ENCODE data around the gene NEURL1.

NEURL1 gene

GRCh38 chr10:103493362-103493915, at the start of gene NEURL1:
Gene NEURL1 (plus strand): TSS chr10:103493705. CDS start chr10:103494388, 683 bp downstream.
- TF ChIP-seq CTCF (IDR thresholded peaks at IDR 0.05; ENCODE audit: low read depth, low read length, missing control alignments): no peak
- Histone ChIP-seq H3K4me3 (ENCODE audit: low read depth, low read length) (peak within 1 kb of the TSS; percentile 32), H3K27me3 (replicated peaks) (peaks cover 53% of the 10 kb centered on the region), H3K36me3 (replicated peaks) (no peaks in the 10 kb centered on the region), H3K27ac (no peak within 1 kb of the TSS)
- in situ Hi-C loops (cut with HindIII; ENCODE audit: low pct_ligation_motif_present, low sequenced_read_pairs): loop anchor here (5.0 kb wide), 1 partner anchor 41 kb away; the partner anchor contains the start of gene CALHM2
- DNase-seq: no peak

- in situ Hi-C loops (cut with HindIII; ENCODE audit: low pct_ligation_motif_present, low sequenced_read_pairs): no loop called here
- no peak overlapping the region for H3K27ac ChIP-seq
- TF ChIP-seq CTCF (IDR thresholded peaks at IDR 0.05; ENCODE audit: low read depth, low read length, missing control alignments): no peak
- no peaks in the 10 kb centered on the region for H3K27me3 ChIP-seq (replicated peaks)
- no peak for DNase-seq
- H3K4me3 ChIP-seq (ENCODE audit: low read depth, low read length): no peak overlapping the region
- peaks cover 83% of the 10 kb centered on the region for H3K36me3 ChIP-seq (replicated peaks)
These were observed 49.0 kb upstream of the NEURL1 start for GRCh38 chr10:103444478-103444877.

GRCh38 chr10:103445366-103445765, 48.1 kb upstream of the NEURL1 start:
- Histone ChIP-seq H3K36me3 (replicated peaks) (peaks cover 78% of the 10 kb centered on the region), H3K4me3 (ENCODE audit: low read depth, low read length) (no peak overlapping the region), H3K27ac (no peak overlapping the region), H3K27me3 (replicated peaks) (no peaks in the 10 kb centered on the region)
- in situ Hi-C loops (cut with HindIII; ENCODE audit: low pct_ligation_motif_present, low sequenced_read_pairs): no loop called here
- no peak for TF ChIP-seq CTCF (IDR thresholded peaks at IDR 0.05; ENCODE audit: low read depth, low read length, missing control alignments)
- no peak for DNase-seq

GRCh38 chr10:103445767-103446567, 47.5 kb upstream of the NEURL1 start:
- Histone ChIP-seq H3K36me3 (replicated peaks) (peaks cover 72% of the 10 kb centered on the region), H3K4me3 (ENCODE audit: low read depth, low read length) (no peak overlapping the region), H3K27ac (no peak overlapping the region), H3K27me3 (replicated peaks) (no peaks in the 10 kb centered on the region)
- in situ Hi-C loops (cut with HindIII; ENCODE audit: low pct_ligation_motif_present, low sequenced_read_pairs): no loop called here
- TF ChIP-seq CTCF (IDR thresholded peaks at IDR 0.05; ENCODE audit: low read depth, low read length, missing control alignments): no peak
- no peak for DNase-seq

GRCh38 chr10:103447187-103447586, 46.3 kb upstream of the NEURL1 start:
- no peaks in the 10 kb centered on the region for H3K27me3 ChIP-seq (replicated peaks)
- no peak for TF ChIP-seq CTCF (IDR thresholded peaks at IDR 0.05; ENCODE audit: low read depth, low read length, missing control alignments)
- no peak overlapping the region for H3K27ac ChIP-seq
- no peak overlapping the region for H3K4me3 ChIP-seq (ENCODE audit: low read depth, low read length)
- H3K36me3 ChIP-seq (replicated peaks): peaks cover 63% of the 10 kb centered on the region
- in situ Hi-C loops (cut with HindIII; ENCODE audit: low pct_ligation_motif_present, low sequenced_read_pairs): no loop called here
- DNase-seq: no peak
